Activated CD8-positive, alpha-beta T cell treated with anti-CD3 and anti-CD28 coated beads for 36 hours (primary cell): ENCODE data around the gene MAPKAP1. TPM values are rescaled to one million over a fixed set of nuclear protein-coding genes. Genes with fewer than 3 reads are reported as not detected.

ENCODE experiments used
- ATAC-seq: fragments of 200-7000 bp; cut with Tn5 transposase; one replicate; pipeline ENCODE4 v1.10.0; 2021; ENCODE audit warnings: mild to moderate bottlenecking, moderate library complexity
- CTCF ChIA-PET: fragments of 350-600 bp; sonication (Branson Sonifier 250); formaldehyde crosslinking; loops from one replicate; lab custom pipeline; 2021; ENCODE audit warnings: antibody characterized with exemption; lab: Charles Lee
- POLR2A ChIA-PET: fragments of 350-600 bp; sonication (Branson Sonifier 250); formaldehyde crosslinking; loops from one replicate; lab custom pipeline; 2021; ENCODE audit warnings: antibody characterized with exemption; lab: Charles Lee
- DNase-seq: peaks from one replicate; pipeline ENCODE4 v3.0.0-alpha.2; 2020
- H3K27ac Mint-ChIP-seq: one replicate; pipeline ENCODE4 v1.8.0; 2021; ENCODE audit warnings: mild to moderate bottlenecking, mixed read lengths
- H3K27me3 Mint-ChIP-seq: one replicate; pipeline ENCODE4 v1.8.0; 2021; ENCODE audit warnings: mixed read lengths
- H3K36me3 Mint-ChIP-seq: one replicate; pipeline ENCODE4 v1.8.0; 2021; ENCODE audit warnings: low read depth, mixed read lengths
- H3K4me1 Mint-ChIP-seq: one replicate; pipeline ENCODE4 v1.8.0; 2021; ENCODE audit warnings: low read depth, mixed read lengths
- H3K4me3 Mint-ChIP-seq: one replicate; pipeline ENCODE4 v1.8.0; 2021; ENCODE audit warnings: mild to moderate bottlenecking, moderate library complexity, mixed read lengths
- H3K9me3 Mint-ChIP-seq: one replicate; pipeline ENCODE4 v1.8.0; 2021; ENCODE audit warnings: mixed read lengths
- CTCF ChIP-seq: fragments of 200-600 bp; IDR thresholded peaks from one replicate; pipeline ENCODE4 v1.8.0; 2022; ENCODE audit warnings: antibody characterized with exemption, mild to moderate bottlenecking
- intact Hi-C: fragments of 100-400 bp; cut with micrococcal nuclease; formaldehyde crosslinking; loops from one replicate; pipeline ENCODE4 v1.10.0; 2022
- total RNA-seq, 2 experiments: library from RNA; stranded (reverse); gene quantifications; one replicate each; pipeline ENCODE4 v1.2.3, GENCODE V29; 2021

Gene MAPKAP1
- total RNA-seq, 2 experiments from 2014 or later: 58.8 to 62.4 TPM

GRCh38 chr9:125391704-125392103 is 315.3 kb downstream of the MAPKAP1 start:
- H3K9me3 Mint-ChIP-seq: no peaks in the 10 kb centered on the region
- H3K4me1 Mint-ChIP-seq: no peaks in the 10 kb centered on the region
- no peak overlapping the region for H3K4me3 Mint-ChIP-seq
- no peaks in the 10 kb centered on the region for H3K36me3 Mint-ChIP-seq
- intact Hi-C loops: no loop called here
- CTCF ChIA-PET: no interaction called here
- ATAC-seq (no peak), DNase-seq (no peak)
- H3K27ac Mint-ChIP-seq: no peak overlapping the region
- POLR2A ChIA-PET: interaction anchor here (0.7 kb wide), 1 partner anchor 12 kb away, joined by 4 read pairs; no protein-coding TSS in a partner anchor
- no peaks in the 10 kb centered on the region for H3K27me3 Mint-ChIP-seq
- no peak for TF ChIP-seq CTCF

DNA sequence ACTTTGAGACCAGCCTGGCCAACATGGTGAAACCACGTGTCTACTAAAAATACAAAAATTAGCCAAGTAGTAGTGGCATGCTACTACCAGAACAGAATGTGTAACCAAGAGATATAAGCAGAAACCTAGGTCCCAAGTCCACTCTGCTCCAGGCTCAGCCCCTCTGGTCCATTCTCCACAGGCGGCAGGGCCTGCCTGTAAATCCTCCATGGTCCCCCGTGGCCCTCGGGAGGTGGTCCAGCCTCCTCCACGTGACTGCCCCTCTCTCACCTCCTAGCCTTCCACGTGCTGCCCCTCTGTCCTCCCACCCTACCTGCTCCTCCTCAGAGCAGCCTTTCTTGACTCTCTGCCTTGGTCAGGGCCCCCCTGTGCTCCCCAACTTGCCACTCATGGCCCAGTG is 318.0 kb downstream of the MAPKAP1 start:
- no peaks in the 10 kb centered on the region for H3K4me1 Mint-ChIP-seq
- ChIA-PET POLR2A (no interaction called here), CTCF (no interaction called here)
- H3K36me3 Mint-ChIP-seq: no peaks in the 10 kb centered on the region
- intact Hi-C loops: no loop called here
- no peak for ATAC-seq
- H3K27me3 Mint-ChIP-seq: no peaks in the 10 kb centered on the region
- DNase-seq: no peak
- no peak overlapping the region for H3K27ac Mint-ChIP-seq
- H3K4me3 Mint-ChIP-seq: no peak overlapping the region
- TF ChIP-seq CTCF: no peak
- H3K9me3 Mint-ChIP-seq: no peaks in the 10 kb centered on the region

DNA sequence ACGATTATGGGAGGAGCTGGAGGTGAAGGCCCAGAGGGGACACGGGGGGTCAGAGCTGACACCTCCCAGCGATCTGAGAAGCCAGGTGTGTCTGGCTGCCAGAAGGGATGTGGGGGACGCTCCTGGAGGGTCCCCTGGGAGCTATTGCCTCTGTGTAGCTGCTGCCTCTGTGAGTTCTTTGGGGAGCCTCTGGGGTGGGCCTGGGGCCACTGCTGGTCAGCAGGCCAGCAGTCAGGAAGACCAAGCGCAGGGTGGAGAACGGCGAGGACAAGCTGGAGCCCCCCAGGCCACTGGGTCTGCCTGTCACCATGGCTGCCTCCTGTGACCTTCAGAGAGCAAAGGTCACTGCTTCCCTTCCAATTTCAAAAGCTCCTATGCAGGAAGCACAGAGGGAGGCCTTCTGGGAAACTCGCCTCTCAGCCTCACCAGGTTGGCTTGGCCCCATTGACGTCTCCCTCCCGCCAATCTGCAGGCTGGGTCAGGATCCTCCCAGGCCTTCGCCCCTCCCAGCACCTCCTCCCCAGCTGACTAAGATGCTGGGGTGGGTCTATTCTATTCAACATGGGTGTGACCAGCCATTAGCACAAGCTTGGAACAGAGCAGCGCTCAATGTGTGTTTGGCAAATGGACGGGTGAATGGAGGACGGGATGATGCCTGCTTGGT is 319.0 kb downstream of the MAPKAP1 start:
- no peak for TF ChIP-seq CTCF
- no peak for DNase-seq
- Mint-ChIP-seq H3K9me3 (no peaks in the 10 kb centered on the region), H3K27me3 (no peaks in the 10 kb centered on the region), H3K27ac (no peak overlapping the region), H3K36me3 (no peaks in the 10 kb centered on the region), H3K4me1 (no peaks in the 10 kb centered on the region), H3K4me3 (no peak overlapping the region)
- POLR2A ChIA-PET: no interaction called here
- ATAC-seq: no peak
- intact Hi-C loops: no loop called here
- CTCF ChIA-PET: interaction anchor here (1.0 kb wide), 1 partner anchor 20 kb away, joined by 3 read pairs; no protein-coding TSS in a partner anchor

Other genes starting within 250 kb of the MAPKAP1 start
- gene PBX3, start 40.2 kb upstream of the MAPKAP1 start, total RNA-seq: 10 to 100 TPM; 11.5 to 14.1 TPM